Activated effector memory CD4-positive, alpha-beta T cell treated with anti-CD3 and anti-CD28 coated beads, Interleukin-2, amount 50 U/mL, for 16 hours (primary cell): ENCODE data around the gene ACOX1.

Experiments used
- DNase-seq: peaks from one replicate; pipeline ENCODE4 v3.0.0-alpha.2; 2020

The ACOX1 gene

GRCh38 chr17:75904749-75905521, 74.0 kb downstream of the ACOX1 start, which contains the start of gene MRPL38:
MRPL38 (minus strand) TSS chr17:75904884; CDS start chr17:75904875, 9 bp downstream.
- DNase-seq = peak; percentile 97

- no peak for DNase-seq
Observed at GRCh38 chr17:75902406-75902805, 76.6 kb downstream of the ACOX1 start.

- no peak for DNase-seq
Observed at GRCh38 chr17:75901727-75902126, 77.2 kb downstream of the ACOX1 start.

GRCh38 chr17:75900691-75901533, 78.1 kb downstream of the ACOX1 start:
- no peak for DNase-seq

- no peak for DNase-seq
Observed at GRCh38 chr17:75899767-75900468, 79.0 kb downstream of the ACOX1 start.

- no peak for DNase-seq
Observed at GRCh38 chr17:75899353-75899752, 79.6 kb downstream of the ACOX1 start.

GRCh38 chr17:75898791-75899190, 80.2 kb downstream of the ACOX1 start:
- DNase-seq = no peak

- DNase-seq = no peak
Observed at GRCh38 chr17:75898065-75898464, 80.9 kb downstream of the ACOX1 start.

GRCh38 chr17:75897160-75898019, 81.6 kb downstream of the ACOX1 start:
- DNase-seq = no peak

GRCh38 chr17:75896415-75897159, 82.4 kb downstream of the ACOX1 start, which contains the start of gene TRIM65:
TRIM65 (minus strand) TSS chr17:75896951; CDS start chr17:75896937, 14 bp downstream.
- peak; percentile 92 for DNase-seq

GRCh38 chr17:75895370-75896155, 83.4 kb downstream of the ACOX1 start:
- DNase-seq = no peak

- DNase-seq = no peak
Observed at GRCh38 chr17:75894049-75894733, 84.8 kb downstream of the ACOX1 start.

- DNase-seq = no peak
Observed at GRCh38 chr17:75893305-75894048, 85.5 kb downstream of the ACOX1 start.

- DNase-seq = no peak
Observed at GRCh38 chr17:75892556-75893224, 86.3 kb downstream of the ACOX1 start.

GRCh38 chr17:75891605-75892555, 87.1 kb downstream of the ACOX1 start:
- no peak for DNase-seq
